C4-2B (cell line): Measurements from ENCODE around the gene PLA2G4E.

Source experiments
- CTCF ChIP-seq: fragments of 450-650 bp; conservative IDR thresholded peaks from 2 replicates; pipeline ENCODE4 v1.5.1; 2017; ENCODE audit warnings: mild to moderate bottlenecking
- ZFX ChIP-seq: fragments of 450-650 bp; IDR thresholded peaks from 2 replicates; pipeline ENCODE4 v1.6.1; 2017

GRCh38 chr15:41979493-41980266 is 41.2 kb downstream of the PLA2G4E start:
- TF ChIP-seq CTCF: no peak
- no peak for TF ChIP-seq ZFX
